Activated B cell treated with CpG ODN at 0.5 μM for 24 hours (primary cell): ENCODE measurements around the gene CHIT1. TPM values are rescaled to one million over a fixed set of nuclear protein-coding genes. Genes with fewer than 3 reads are reported as not detected.

Experiments used
- ATAC-seq: fragments of 200-7000 bp; cut with Tn5 transposase; one replicate; pipeline ENCODE4 v1.10.0; 2021; ENCODE audit warnings: low read depth, mild to moderate bottlenecking, moderate library complexity
- CTCF ChIA-PET: fragments of 350-600 bp; sonication (Branson Sonifier 250); formaldehyde crosslinking; loops from one replicate; lab custom pipeline; 2021; ENCODE audit warnings: antibody characterized with exemption; lab: Charles Lee
- POLR2A ChIA-PET: fragments of 350-600 bp; sonication (Branson Sonifier 250); formaldehyde crosslinking; loops from one replicate; lab custom pipeline; 2021; ENCODE audit warnings: antibody characterized with exemption; lab: Charles Lee
- DNase-seq: peaks from one replicate; pipeline ENCODE4 v3.0.0; 2022
- H3K27ac Mint-ChIP-seq: one replicate; pipeline ENCODE4 v1.8.0; 2020; ENCODE audit warnings: mixed read lengths
- H3K27me3 Mint-ChIP-seq: one replicate; pipeline ENCODE4 v1.8.0; 2021; ENCODE audit warnings: mixed read lengths
- H3K36me3 Mint-ChIP-seq: one replicate; pipeline ENCODE4 v1.8.0; 2021; ENCODE audit warnings: low read depth, mixed read lengths
- H3K4me1 Mint-ChIP-seq: one replicate; pipeline ENCODE4 v1.8.0; 2021; ENCODE audit warnings: mixed read lengths
- H3K4me3 Mint-ChIP-seq: one replicate; pipeline ENCODE4 v1.8.0; 2020; ENCODE audit warnings: mild to moderate bottlenecking, mixed read lengths
- H3K9me3 Mint-ChIP-seq: one replicate; pipeline ENCODE4 v1.8.0; 2020; ENCODE audit warnings: mixed read lengths
- intact Hi-C: fragments of 100-400 bp; cut with micrococcal nuclease; formaldehyde crosslinking; loops from one replicate; pipeline ENCODE4 v1.15.1; 2024
- total RNA-seq: library from RNA; stranded (reverse); gene quantifications from 2 replicates; pipeline ENCODE4 v1.2.3, GENCODE V29; 2022
- TF ChIP-seq, protein P1 (sequence below): fragments of 200-600 bp; IDR thresholded peaks from one replicate; pipeline ENCODE4 v1.8.0; 2022; ENCODE audit warnings: antibody characterized with exemption, mild to moderate bottlenecking

The CHIT1 gene
- total RNA-seq, 1 donor from 2014 or later = 6.6 TPM

DNA sequence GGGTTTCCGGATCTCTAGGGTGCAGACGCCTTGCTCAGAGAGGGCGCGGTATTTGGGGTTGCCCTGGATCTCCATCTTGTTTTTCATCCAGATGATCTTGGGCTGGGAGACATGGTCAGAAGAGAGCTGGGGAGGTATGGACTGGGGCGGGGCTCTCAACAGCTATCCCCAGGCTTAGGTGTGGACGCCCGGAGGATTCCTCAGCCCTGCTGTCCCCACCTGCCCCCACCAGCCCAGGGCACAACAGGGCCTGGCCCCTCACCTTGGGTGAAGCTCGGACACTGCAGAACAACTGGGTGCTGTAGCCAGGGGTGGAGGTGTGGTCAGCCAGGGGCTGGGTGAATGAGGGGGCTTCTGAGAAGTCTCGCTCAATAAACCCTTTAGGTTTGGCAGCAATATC lies 60.5 kb downstream of the CHIT1 start:
- H3K36me3 Mint-ChIP-seq = no peaks in the 10 kb centered on the region
- ChIA-PET POLR2A (no interaction called here), CTCF (no interaction called here)
- peaks cover 2% of the 10 kb centered on the region for H3K4me1 Mint-ChIP-seq
- DNase-seq (no peak), ATAC-seq (no peak)
- no peaks in the 10 kb centered on the region for H3K9me3 Mint-ChIP-seq
- intact Hi-C loops = no loop called here
- TF ChIP-seq, protein P1, sequence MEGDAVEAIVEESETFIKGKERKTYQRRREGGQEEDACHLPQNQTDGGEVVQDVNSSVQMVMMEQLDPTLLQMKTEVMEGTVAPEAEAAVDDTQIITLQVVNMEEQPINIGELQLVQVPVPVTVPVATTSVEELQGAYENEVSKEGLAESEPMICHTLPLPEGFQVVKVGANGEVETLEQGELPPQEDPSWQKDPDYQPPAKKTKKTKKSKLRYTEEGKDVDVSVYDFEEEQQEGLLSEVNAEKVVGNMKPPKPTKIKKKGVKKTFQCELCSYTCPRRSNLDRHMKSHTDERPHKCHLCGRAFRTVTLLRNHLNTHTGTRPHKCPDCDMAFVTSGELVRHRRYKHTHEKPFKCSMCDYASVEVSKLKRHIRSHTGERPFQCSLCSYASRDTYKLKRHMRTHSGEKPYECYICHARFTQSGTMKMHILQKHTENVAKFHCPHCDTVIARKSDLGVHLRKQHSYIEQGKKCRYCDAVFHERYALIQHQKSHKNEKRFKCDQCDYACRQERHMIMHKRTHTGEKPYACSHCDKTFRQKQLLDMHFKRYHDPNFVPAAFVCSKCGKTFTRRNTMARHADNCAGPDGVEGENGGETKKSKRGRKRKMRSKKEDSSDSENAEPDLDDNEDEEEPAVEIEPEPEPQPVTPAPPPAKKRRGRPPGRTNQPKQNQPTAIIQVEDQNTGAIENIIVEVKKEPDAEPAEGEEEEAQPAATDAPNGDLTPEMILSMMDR = no peak
- peaks cover 18% of the 10 kb centered on the region for H3K27me3 Mint-ChIP-seq
- no peak overlapping the region for H3K4me3 Mint-ChIP-seq
- no peak overlapping the region for H3K27ac Mint-ChIP-seq

GRCh38 chr1:203168256-203168786 lies 61.2 kb downstream of the CHIT1 start:
- no peaks in the 10 kb centered on the region for H3K36me3 Mint-ChIP-seq
- ATAC-seq (no peak), DNase-seq (no peak)
- CTCF ChIA-PET = no interaction called here
- peaks cover 18% of the 10 kb centered on the region for H3K27me3 Mint-ChIP-seq
- POLR2A ChIA-PET = no interaction called here
- TF ChIP-seq, protein P1 = no peak
- H3K9me3 Mint-ChIP-seq = no peaks in the 10 kb centered on the region
- no peak overlapping the region for H3K4me3 Mint-ChIP-seq
- H3K27ac Mint-ChIP-seq = no peak overlapping the region
- intact Hi-C loops = no loop called here
- peaks cover 2% of the 10 kb centered on the region for H3K4me1 Mint-ChIP-seq

GRCh38 chr1:203167913-203168200 lies 61.6 kb downstream of the CHIT1 start:
- Mint-ChIP-seq H3K36me3 (no peaks in the 10 kb centered on the region), H3K4me1 (peaks cover 2% of the 10 kb centered on the region), H3K4me3 (no peak overlapping the region), H3K9me3 (no peaks in the 10 kb centered on the region), H3K27ac (no peak overlapping the region), H3K27me3 (peaks cover 19% of the 10 kb centered on the region)
- intact Hi-C loops = no loop called here
- no peak for ATAC-seq
- TF ChIP-seq, protein P1 = no peak
- DNase-seq = no peak
- CTCF ChIA-PET = no interaction called here
- POLR2A ChIA-PET = no interaction called here

- CTCF ChIA-PET = interaction anchor here (1.1 kb wide), 1 partner anchor 49 kb away, joined by 7 read pairs; no protein-coding TSS in a partner anchor
- DNase-seq = no peak
- H3K27me3 Mint-ChIP-seq = peaks cover 24% of the 10 kb centered on the region
- TF ChIP-seq, protein P1 = no peak
- no peaks in the 10 kb centered on the region for H3K36me3 Mint-ChIP-seq
- ATAC-seq = no peak
- POLR2A ChIA-PET = no interaction called here
- H3K4me3 Mint-ChIP-seq = no peak overlapping the region
- no peaks in the 10 kb centered on the region for H3K9me3 Mint-ChIP-seq
- intact Hi-C loops = no loop called here
- no peak overlapping the region for H3K27ac Mint-ChIP-seq
- peaks cover 3% of the 10 kb centered on the region for H3K4me1 Mint-ChIP-seq
Observed at GRCh38 chr1:203167026-203167912, 62.2 kb downstream of the CHIT1 start.

- intact Hi-C loops = loop anchor here (1.0 kb wide), 1 partner anchor 50 kb away; no protein-coding TSS in a partner anchor
- TF ChIP-seq, protein P1 = no peak
- no peaks in the 10 kb centered on the region for H3K9me3 Mint-ChIP-seq
- ATAC-seq (peak; percentile 34), DNase-seq (no peak)
- peaks cover 25% of the 10 kb centered on the region for H3K27me3 Mint-ChIP-seq
- peaks cover 3% of the 10 kb centered on the region for H3K4me1 Mint-ChIP-seq
- H3K36me3 Mint-ChIP-seq = no peaks in the 10 kb centered on the region
- no peak overlapping the region for H3K4me3 Mint-ChIP-seq
- no peak overlapping the region for H3K27ac Mint-ChIP-seq
- POLR2A ChIA-PET = no interaction called here
- CTCF ChIA-PET = interaction anchor here (1.1 kb wide), 1 partner anchor 50 kb away, joined by 7 read pairs; no protein-coding TSS in a partner anchor
Observed at GRCh38 chr1:203166192-203166940, 63.1 kb downstream of the CHIT1 start.
